ENCODE measurements around the gene FAM9A. TPM values are rescaled to one million over a fixed set of nuclear protein-coding genes. Genes with fewer than 3 reads are reported as not detected.
"Not testable (repeated sequence)": the region's sequence is repeated elsewhere in the genome, so short reads cannot be mapped to it uniquely, and the experiment has no call there.

Gene FAM9A
- total and polyA plus RNA-seq, 4 experiments from 2014 or later = not detected

GRCh38 chrX:8805046-8805445, 3.9 kb upstream of the FAM9A start:
- intact Hi-C loops (cut with micrococcal nuclease) = no loop called here
- no peaks in the 10 kb centered on the region for H3K4me1 ChIP-seq (ENCODE audit: insufficient read depth, low read length)
- no peaks in the 10 kb centered on the region for H3K36me3 Mint-ChIP-seq
- no peak for DNase-seq
- H3K9me3 ChIP-seq (ENCODE audit: control insufficient read depth in 1 of 2, low read length in 2 of 2) = no peaks in the 10 kb centered on the region
- no peak overlapping the region for H3K27ac Mint-ChIP-seq
- H3K27me3 ChIP-seq (ENCODE audit: insufficient read depth, low read length) = no peaks in the 10 kb centered on the region
- no peaks in the 10 kb centered on the region for H3K36me3 ChIP-seq (ENCODE audit: insufficient read depth, low read length)
- no peak overlapping the region for H3K4me3 ChIP-seq (ENCODE audit: low read length in 2 of 2)
- H3K4me1 Mint-ChIP-seq = no peaks in the 10 kb centered on the region
- no peak overlapping the region for H3K27ac ChIP-seq (ENCODE audit: low read depth, low read length)
- H3K4me3 Mint-ChIP-seq = no peak overlapping the region
- ChIA-PET POLR2A (ENCODE audit: partially characterized antibody) (no interaction called here), CTCF (ENCODE audit: partially characterized antibody) (interaction anchor here (1.5 kb wide), 1 partner anchor 9 kb away, joined by 5 read pairs; no protein-coding TSS in a partner anchor)
- peaks cover 4% of the 10 kb centered on the region in 2 donors for H3K27me3 Mint-ChIP-seq
- H3K9me3 Mint-ChIP-seq = peaks cover 0 to 1% (median 0%) of the 10 kb centered on the region in 8 donors

- intact Hi-C loops (cut with micrococcal nuclease) = no loop called here
- ChIA-PET POLR2A (ENCODE audit: partially characterized antibody) (no interaction called here), CTCF (ENCODE audit: partially characterized antibody) (interaction anchor here (1.5 kb wide), 1 partner anchor 11 kb away, joined by 5 read pairs; no protein-coding TSS in a partner anchor)
Measured at GRCh38 chrX:8803326-8803725, 2.1 kb upstream of the FAM9A start.

GRCh38 chrX:8800351-8800750, 832 bp downstream of the FAM9A start:
- H3K27me3 Mint-ChIP-seq; H3K36me3 ChIP-seq (ENCODE audit: insufficient read depth, low read length); H3K4me1 Mint-ChIP-seq; H3K27ac Mint-ChIP-seq; H3K27me3 ChIP-seq (ENCODE audit: insufficient read depth, low read length); H3K9me3 ChIP-seq (ENCODE audit: control insufficient read depth in 1 of 2, low read length in 2 of 2); H3K9me3 Mint-ChIP-seq; H3K36me3 Mint-ChIP-seq; H3K4me1 ChIP-seq (ENCODE audit: insufficient read depth, low read length); H3K27ac ChIP-seq (ENCODE audit: low read depth, low read length); POLR2A ChIA-PET (ENCODE audit: partially characterized antibody); H3K4me3 Mint-ChIP-seq; H3K4me3 ChIP-seq (ENCODE audit: low read length in 2 of 2); DNase-seq; CTCF ChIA-PET (ENCODE audit: partially characterized antibody); intact Hi-C loops (cut with micrococcal nuclease): not testable (repeated sequence)

More at GRCh38 chrX:8803326-8803725, 2.1 kb upstream of the FAM9A start:
- Histone ChIP-seq H3K4me3 (ENCODE audit: low read length in 2 of 2) (no peak overlapping the region), H3K4me1 (ENCODE audit: insufficient read depth, low read length) (no peaks in the 10 kb centered on the region), H3K36me3 (ENCODE audit: insufficient read depth, low read length) (no peaks in the 10 kb centered on the region), H3K9me3 (ENCODE audit: control insufficient read depth in 1 of 2, low read length in 2 of 2) (no peaks in the 10 kb centered on the region), H3K27ac (ENCODE audit: low read depth, low read length) (no peak overlapping the region), H3K27me3 (ENCODE audit: insufficient read depth, low read length) (no peaks in the 10 kb centered on the region)
- Mint-ChIP-seq H3K27me3 (peaks cover 4% of the 10 kb centered on the region in 2 donors), H3K4me3 (no peak overlapping the region), H3K4me1 (no peaks in the 10 kb centered on the region), H3K36me3 (no peaks in the 10 kb centered on the region), H3K9me3 (peaks cover 0 to 1% (median 0%) of the 10 kb centered on the region in 8 donors), H3K27ac (no peak overlapping the region)
- DNase-seq = no peak

GRCh38 chrX:8799281-8799680, 1.9 kb downstream of the FAM9A start:
- H3K4me1 ChIP-seq (ENCODE audit: insufficient read depth, low read length); POLR2A ChIA-PET (ENCODE audit: partially characterized antibody); H3K9me3 Mint-ChIP-seq; H3K4me3 ChIP-seq (ENCODE audit: low read length in 2 of 2); H3K4me1 Mint-ChIP-seq; H3K4me3 Mint-ChIP-seq; intact Hi-C loops (cut with micrococcal nuclease); H3K27ac Mint-ChIP-seq; H3K36me3 Mint-ChIP-seq; H3K36me3 ChIP-seq (ENCODE audit: insufficient read depth, low read length); DNase-seq; H3K27me3 Mint-ChIP-seq; H3K9me3 ChIP-seq (ENCODE audit: control insufficient read depth in 1 of 2, low read length in 2 of 2); CTCF ChIA-PET (ENCODE audit: partially characterized antibody); H3K27me3 ChIP-seq (ENCODE audit: insufficient read depth, low read length); H3K27ac ChIP-seq (ENCODE audit: low read depth, low read length): not testable (repeated sequence)

GRCh38 chrX:8798702-8799101, 2.5 kb downstream of the FAM9A start:
- H3K36me3 Mint-ChIP-seq; H3K4me1 ChIP-seq (ENCODE audit: insufficient read depth, low read length); H3K27ac ChIP-seq (ENCODE audit: low read depth, low read length); DNase-seq; H3K9me3 Mint-ChIP-seq; H3K27me3 ChIP-seq (ENCODE audit: insufficient read depth, low read length); H3K4me3 ChIP-seq (ENCODE audit: low read length in 2 of 2); CTCF ChIA-PET (ENCODE audit: partially characterized antibody); POLR2A ChIA-PET (ENCODE audit: partially characterized antibody); H3K9me3 ChIP-seq (ENCODE audit: control insufficient read depth in 1 of 2, low read length in 2 of 2); H3K4me1 Mint-ChIP-seq; intact Hi-C loops (cut with micrococcal nuclease); H3K4me3 Mint-ChIP-seq; H3K27ac Mint-ChIP-seq; H3K36me3 ChIP-seq (ENCODE audit: insufficient read depth, low read length); H3K27me3 Mint-ChIP-seq: not testable (repeated sequence)

GRCh38 chrX:8787119-8787518, 14.1 kb downstream of the FAM9A start:
- H3K36me3 Mint-ChIP-seq; H3K36me3 ChIP-seq (ENCODE audit: insufficient read depth, low read length); H3K4me3 Mint-ChIP-seq; DNase-seq; H3K9me3 Mint-ChIP-seq; H3K27ac ChIP-seq (ENCODE audit: low read depth, low read length); intact Hi-C loops (cut with micrococcal nuclease); H3K4me1 ChIP-seq (ENCODE audit: insufficient read depth, low read length); CTCF ChIA-PET (ENCODE audit: partially characterized antibody); H3K27ac Mint-ChIP-seq; H3K4me1 Mint-ChIP-seq; H3K9me3 ChIP-seq (ENCODE audit: control insufficient read depth in 1 of 2, low read length in 2 of 2); H3K4me3 ChIP-seq (ENCODE audit: low read length in 2 of 2); POLR2A ChIA-PET (ENCODE audit: partially characterized antibody); H3K27me3 ChIP-seq (ENCODE audit: insufficient read depth, low read length); H3K27me3 Mint-ChIP-seq: not testable (repeated sequence)

- ChIA-PET CTCF (ENCODE audit: partially characterized antibody) (no interaction called here), POLR2A (ENCODE audit: partially characterized antibody) (no interaction called here)
- Histone ChIP-seq H3K27me3 (ENCODE audit: insufficient read depth, low read length) (no peaks in the 10 kb centered on the region), H3K4me3 (ENCODE audit: low read length in 2 of 2) (no peak overlapping the region), H3K27ac (ENCODE audit: low read depth, low read length) (no peak overlapping the region), H3K36me3 (ENCODE audit: insufficient read depth, low read length) (no peaks in the 10 kb centered on the region), H3K4me1 (ENCODE audit: insufficient read depth, low read length) (no peaks in the 10 kb centered on the region), H3K9me3 (ENCODE audit: control insufficient read depth in 1 of 2, low read length in 2 of 2) (no peaks in the 10 kb centered on the region)
- Mint-ChIP-seq H3K4me1 (peaks cover 0 to 4% (median under 1%) of the 10 kb centered on the region in 4 donors), H3K27ac (no peak overlapping the region), H3K9me3 (peaks cover 0 to 2% (median 0%) of the 10 kb centered on the region in 8 donors), H3K36me3 (no peaks in the 10 kb centered on the region), H3K4me3 (no peak overlapping the region), H3K27me3 (peaks cover 2 to 4% of the 10 kb centered on the region in 2 donors)
- DNase-seq = no peak
- intact Hi-C loops (cut with micrococcal nuclease) = no loop called here
Measured at GRCh38 chrX:8784162-8784561, 17.0 kb downstream of the FAM9A start.

- peaks cover 2 to 3% of the 10 kb centered on the region in 2 donors for H3K27me3 Mint-ChIP-seq
- H3K36me3 Mint-ChIP-seq = no peaks in the 10 kb centered on the region
- Histone ChIP-seq H3K4me1 (ENCODE audit: insufficient read depth, low read length) (no peaks in the 10 kb centered on the region), H3K36me3 (ENCODE audit: insufficient read depth, low read length) (no peaks in the 10 kb centered on the region), H3K4me3 (ENCODE audit: low read length in 2 of 2) (no peak overlapping the region), H3K9me3 (ENCODE audit: control insufficient read depth in 1 of 2, low read length in 2 of 2) (no peaks in the 10 kb centered on the region), H3K27me3 (ENCODE audit: insufficient read depth, low read length) (no peaks in the 10 kb centered on the region), H3K27ac (ENCODE audit: low read depth, low read length) (no peak overlapping the region)
- ChIA-PET POLR2A (ENCODE audit: partially characterized antibody) (no interaction called here), CTCF (ENCODE audit: partially characterized antibody) (no interaction called here)
- H3K4me1 Mint-ChIP-seq = peaks cover 0 to 4% (median 1%) of the 10 kb centered on the region in 4 donors
- intact Hi-C loops (cut with micrococcal nuclease) = no loop called here
- no peak for DNase-seq
- H3K4me3 Mint-ChIP-seq = peak overlapping the region in 3 of 8 donors; percentile 3 to 59 (median 38)
- H3K27ac Mint-ChIP-seq = no peak overlapping the region
- H3K9me3 Mint-ChIP-seq = peaks cover 0 to 2% (median 0%) of the 10 kb centered on the region in 8 donors
Measured at GRCh38 chrX:8783714-8784098, 17.5 kb downstream of the FAM9A start.
